ENCODE results near the gene PRDX5. TPM values are rescaled to one million over a fixed set of nuclear protein-coding genes. Genes with fewer than 3 reads are reported as not detected.
A peak's percentile ranks its signal among the peaks of the same experiment; 100 is the strongest.

The PRDX5 gene
- total RNA-seq, 2 experiments from 2014 or later: 97.4 to 106 TPM

DNA sequence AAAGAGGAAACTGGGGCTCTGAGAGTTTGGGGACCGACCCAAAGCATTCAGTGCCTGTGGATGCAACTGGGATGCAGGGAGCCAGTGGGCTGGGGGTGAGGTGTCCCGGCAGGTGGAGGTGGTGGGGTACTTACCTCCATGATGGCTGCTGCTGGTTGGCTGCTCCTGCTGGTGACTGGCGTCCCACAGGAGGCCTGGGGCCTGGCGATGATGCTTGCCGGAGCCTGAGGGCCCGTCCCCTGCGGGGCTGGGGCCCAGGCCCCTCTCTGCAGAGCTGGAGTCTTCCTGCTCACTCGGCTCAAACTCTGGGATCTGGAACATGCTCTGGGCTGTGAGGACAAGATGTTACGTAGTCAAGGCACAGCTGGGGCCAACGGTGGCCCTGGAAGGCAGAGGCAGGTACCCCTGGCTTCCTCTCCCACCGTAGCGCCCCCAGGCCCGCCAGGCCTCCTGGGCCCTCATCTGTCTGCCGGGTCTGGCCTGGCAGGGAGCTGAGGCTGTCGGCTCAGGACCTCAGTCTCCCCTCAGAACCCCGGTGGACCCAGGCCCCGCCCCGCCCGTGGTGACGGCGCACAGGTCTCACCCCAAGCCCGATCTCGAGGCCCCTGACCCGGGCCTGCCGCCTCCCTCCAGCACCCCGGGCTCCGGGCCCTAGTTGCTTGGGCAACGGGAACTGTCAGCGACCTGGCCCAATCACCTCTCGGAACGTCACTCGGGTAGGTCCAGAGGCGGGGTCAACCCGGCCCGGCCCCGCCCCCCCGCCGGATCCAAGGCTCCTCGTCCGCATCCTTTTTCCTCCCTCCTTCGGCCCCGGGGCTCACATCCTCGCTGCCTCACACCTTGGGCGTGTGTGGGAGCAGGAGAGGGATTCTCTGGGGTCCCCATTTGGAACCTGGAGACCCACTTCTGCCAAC, 33.6 kb upstream of the PRDX5 start, which contains the start of gene BAD:
Gene BAD (minus strand): TSS at position 618 of the 914 bp plus-strand sequence. CDS start 297 bp downstream, at position 321.
- Mint-ChIP-seq H3K36me3 (ENCODE audit: low read depth) (peaks cover 14% of the 10 kb centered on the region), H3K4me3 (peak within 1 kb of the TSS; percentile 82), H3K9me3 (no peaks in the 10 kb centered on the region), H3K27me3 (peaks cover 1% of the 10 kb centered on the region), H3K4me1 (peaks cover 30% of the 10 kb centered on the region), H3K27ac (peak within 1 kb of the TSS; percentile 91)
- POLR2A ChIA-PET: interaction anchor here (1.0 to 1.2 kb wide), 2 partner anchors 15 to 33 kb away, joined by 4 to 5 read pairs; partner anchors contain the start of genes PRDX5 and TRMT112
- peak; percentile 95 for DNase-seq
- CTCF ChIA-PET: interaction anchor here (0.6 to 10.4 kb wide), 14 partner anchors 8 to 80 kb away, joined by 3 to 92 read pairs (median 4); partner anchors contain the start of genes CATSPERZ, ESRRA, FERMT3 and PLCB3

DNA sequence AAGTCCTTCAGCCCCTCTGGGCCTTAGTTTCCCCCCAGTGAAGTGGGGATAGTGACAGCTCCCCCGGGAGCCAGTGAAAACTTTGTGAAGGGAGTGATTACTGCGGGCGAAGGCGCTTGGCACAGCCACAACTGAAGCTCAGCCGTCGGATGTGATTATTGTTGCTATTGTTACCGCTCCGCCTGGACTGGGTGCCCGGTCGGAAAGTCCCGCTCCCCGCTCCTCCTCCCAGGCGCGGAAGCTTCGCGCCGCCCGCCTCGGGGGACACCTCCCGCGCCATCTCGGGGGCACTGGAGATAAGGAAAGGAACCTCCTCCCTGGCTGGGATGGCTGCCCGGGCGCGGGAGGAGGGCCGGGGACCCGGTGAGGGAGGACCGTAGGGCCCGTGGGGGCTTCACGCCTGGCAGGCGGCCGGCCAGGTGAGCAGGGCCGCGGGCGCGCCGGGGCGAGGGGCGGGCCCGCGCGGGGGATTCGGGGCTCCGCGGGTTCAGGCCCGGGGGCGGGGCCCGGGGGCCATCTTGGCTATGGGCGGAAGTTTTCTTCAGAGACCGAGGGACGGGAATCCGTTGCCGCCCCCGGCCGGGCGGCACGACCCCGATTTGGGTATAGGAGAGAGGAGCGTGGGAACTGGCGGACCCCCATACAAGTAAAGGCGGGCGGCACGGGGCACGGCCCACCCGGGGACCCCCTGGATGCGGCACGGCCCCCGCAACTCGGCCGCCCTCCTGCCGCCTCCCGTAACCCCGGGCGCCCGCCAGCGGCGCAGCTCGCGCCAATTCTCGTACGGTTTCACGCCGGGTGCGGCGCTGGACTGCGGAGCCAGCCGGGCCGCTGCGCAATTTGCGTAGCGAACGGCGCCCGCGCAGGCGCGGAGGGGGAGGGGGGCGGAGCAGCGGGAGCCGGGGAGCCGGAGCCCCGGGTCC, 32.7 kb upstream of the PRDX5 start, which contains the start of gene GPR137:
Gene GPR137 (plus strand): TSS at position 887 of the 923 bp plus-strand sequence. CDS start 677 bp downstream, outside the sequence.
- peaks cover 4% of the 10 kb centered on the region for H3K27me3 Mint-ChIP-seq
- no peaks in the 10 kb centered on the region for H3K9me3 Mint-ChIP-seq
- H3K4me3 Mint-ChIP-seq: peak within 1 kb of the TSS; percentile 83
- peaks cover 14% of the 10 kb centered on the region for H3K36me3 Mint-ChIP-seq (ENCODE audit: low read depth)
- H3K4me1 Mint-ChIP-seq: peaks cover 30% of the 10 kb centered on the region
- peak within 1 kb of the TSS; percentile 91 for H3K27ac Mint-ChIP-seq
- ChIA-PET CTCF (interaction anchor here (0.7 to 10.4 kb wide), 11 partner anchors 9 to 81 kb away, joined by 3 to 92 read pairs (median 6); partner anchors contain the start of genes CATSPERZ, ESRRA and PLCB3), POLR2A (interaction anchor here (0.6 to 1.2 kb wide), 3 partner anchors 16 to 34 kb away, joined by 3 to 5 read pairs (median 4); partner anchors contain the start of genes PRDX5 and TRMT112)
- DNase-seq: peak; percentile 88

DNA sequence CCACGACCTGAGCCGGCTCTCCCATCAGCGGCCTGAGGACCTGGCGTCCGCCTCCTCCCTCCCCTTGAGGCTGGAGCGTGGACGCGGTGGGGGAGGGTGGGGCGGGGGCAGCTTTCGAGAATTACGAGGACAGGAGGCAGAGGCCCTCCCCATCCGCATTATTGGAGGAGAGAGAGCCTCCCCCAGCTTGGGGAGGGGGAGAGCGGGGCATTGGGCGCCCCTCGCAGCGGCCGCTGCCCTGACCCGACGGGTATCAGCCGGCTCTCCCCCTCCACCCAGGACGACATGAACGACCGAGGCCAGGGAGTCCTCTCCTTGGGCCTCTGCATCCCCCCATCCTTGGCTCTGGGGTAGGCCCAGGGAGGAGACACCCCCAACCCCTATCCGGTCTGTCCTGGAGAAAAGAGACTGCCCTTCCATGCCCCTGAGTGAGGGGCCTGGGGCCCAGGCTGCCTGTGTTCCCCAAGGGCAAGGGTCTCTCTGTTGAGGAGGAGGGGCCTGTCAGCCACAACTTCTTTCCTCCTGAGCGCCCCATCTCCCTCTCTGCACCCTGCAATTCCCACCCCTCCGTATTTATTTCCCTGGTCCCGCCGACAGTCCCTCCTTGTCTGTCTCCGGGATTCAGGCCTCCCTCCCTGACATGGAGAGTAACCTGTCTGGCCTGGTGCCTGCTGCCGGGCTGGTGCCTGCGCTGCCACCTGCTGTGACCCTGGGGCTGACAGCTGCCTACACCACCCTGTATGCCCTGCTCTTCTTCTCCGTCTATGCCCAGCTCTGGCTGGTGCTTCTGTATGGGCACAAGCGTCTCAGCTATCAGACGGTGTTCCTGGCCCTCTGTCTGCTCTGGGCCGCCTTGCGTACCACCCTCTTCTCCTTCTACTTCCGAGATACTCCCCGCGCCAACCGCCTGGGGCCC, 31.8 kb upstream of the PRDX5 start:
- Mint-ChIP-seq H3K9me3 (no peaks in the 10 kb centered on the region), H3K27me3 (peaks cover 13% of the 10 kb centered on the region), H3K36me3 (ENCODE audit: low read depth) (peaks cover 14% of the 10 kb centered on the region), H3K4me1 (peaks cover 34% of the 10 kb centered on the region), H3K4me3 (peak overlapping the region; percentile 83), H3K27ac (peak overlapping the region; percentile 77)
- peak; percentile 48 for DNase-seq
- CTCF ChIA-PET: interaction anchor here (0.5 to 10.4 kb wide), 6 partner anchors 12 to 1016 kb away, joined by 4 to 92 read pairs (median 8); partner anchors contain the start of genes CATSPERZ and ESRRA
- POLR2A ChIA-PET: interaction anchor here (0.6 kb wide), 1 partner anchor 35 kb away, joined by 3 read pairs; no protein-coding TSS in a partner anchor

DNA sequence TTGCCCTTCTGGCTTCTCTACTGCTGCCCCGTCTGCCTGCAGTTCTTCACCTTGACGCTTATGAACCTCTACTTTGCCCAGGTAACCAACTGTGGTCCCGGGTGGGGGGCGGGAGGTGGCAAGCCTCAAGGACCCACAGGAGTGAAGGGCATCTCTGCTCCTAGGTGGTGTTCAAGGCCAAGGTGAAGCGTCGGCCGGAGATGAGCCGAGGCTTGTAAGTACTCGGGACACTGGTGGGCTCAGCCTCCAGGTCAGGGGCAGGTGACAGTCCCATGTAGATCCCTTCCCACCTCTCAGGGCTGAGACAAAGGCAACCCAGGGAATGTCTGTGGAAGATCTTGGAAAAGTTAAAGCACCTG, 31.1 kb upstream of the PRDX5 start:
- no peaks in the 10 kb centered on the region for H3K9me3 Mint-ChIP-seq
- peak overlapping the region; percentile 83 for H3K4me3 Mint-ChIP-seq
- peaks cover 10% of the 10 kb centered on the region for H3K36me3 Mint-ChIP-seq (ENCODE audit: low read depth)
- peaks cover 30% of the 10 kb centered on the region for H3K4me1 Mint-ChIP-seq
- DNase-seq: no peak
- peaks cover 13% of the 10 kb centered on the region for H3K27me3 Mint-ChIP-seq
- CTCF ChIA-PET: interaction anchor here (0.5 to 10.4 kb wide), 6 partner anchors 8 to 1015 kb away, joined by 4 to 92 read pairs (median 6); partner anchors contain the start of genes CATSPERZ and ESRRA
- peak overlapping the region; percentile 77 for H3K27ac Mint-ChIP-seq
- POLR2A ChIA-PET: no interaction called here

DNA sequence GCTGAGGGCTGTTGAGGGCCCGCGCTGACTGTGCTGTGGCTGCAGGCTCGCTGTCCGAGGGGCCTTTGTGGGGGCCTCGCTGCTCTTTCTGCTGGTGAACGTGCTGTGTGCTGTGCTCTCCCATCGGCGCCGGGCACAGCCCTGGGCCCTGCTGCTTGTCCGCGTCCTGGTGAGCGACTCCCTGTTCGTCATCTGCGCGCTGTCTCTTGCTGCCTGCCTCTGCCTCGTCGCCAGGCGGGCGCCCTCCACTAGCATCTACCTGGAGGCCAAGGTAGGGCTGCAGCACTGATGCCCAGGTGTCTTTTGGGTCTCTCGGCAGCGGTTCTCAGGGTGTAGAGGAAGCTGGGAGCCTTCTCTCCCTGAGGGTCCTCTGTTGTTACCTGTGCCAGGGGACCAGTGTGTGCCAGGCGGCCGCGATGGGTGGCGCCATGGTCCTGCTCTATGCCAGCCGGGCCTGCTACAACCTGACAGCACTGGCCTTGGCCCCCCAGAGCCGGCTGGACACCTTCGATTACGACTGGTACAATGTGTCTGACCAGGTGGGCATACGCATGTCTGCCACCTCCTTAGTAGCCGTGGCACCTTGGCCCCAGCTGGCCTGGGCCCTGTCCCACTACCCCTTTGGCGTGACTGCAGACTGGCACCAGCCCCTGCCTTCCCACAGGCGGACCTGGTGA, 30.1 kb upstream of the PRDX5 start:
- ChIA-PET POLR2A (no interaction called here), CTCF (interaction anchor here (10.4 kb wide), 1 partner anchor 15 kb away, joined by 92 read pairs; the partner anchor contains the start of genes CATSPERZ and ESRRA)
- Mint-ChIP-seq H3K36me3 (ENCODE audit: low read depth) (peaks cover 7% of the 10 kb centered on the region), H3K27me3 (peaks cover 17% of the 10 kb centered on the region), H3K27ac (no peak overlapping the region), H3K4me1 (peaks cover 30% of the 10 kb centered on the region), H3K9me3 (no peaks in the 10 kb centered on the region), H3K4me3 (peak overlapping the region; percentile 15)
- DNase-seq: no peak

DNA sequence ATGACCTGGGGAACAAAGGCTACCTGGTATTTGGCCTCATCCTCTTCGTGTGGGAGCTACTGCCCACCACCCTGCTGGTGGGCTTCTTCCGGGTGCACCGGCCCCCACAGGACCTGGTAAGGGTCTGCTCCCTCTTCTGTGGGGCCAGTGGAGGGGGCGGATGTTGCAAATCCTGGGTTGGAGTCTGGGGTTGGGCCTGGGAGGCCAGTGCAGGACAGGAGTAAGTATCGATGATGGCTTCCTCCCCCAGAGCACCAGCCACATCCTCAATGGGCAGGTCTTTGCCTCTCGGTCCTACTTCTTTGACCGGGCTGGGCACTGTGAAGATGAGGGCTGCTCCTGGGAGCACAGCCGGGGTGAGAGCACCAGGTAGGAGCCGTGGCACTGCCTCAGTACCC, 29.6 kb upstream of the PRDX5 start:
- peaks cover 22% of the 10 kb centered on the region for H3K27me3 Mint-ChIP-seq
- H3K4me3 Mint-ChIP-seq: no peak overlapping the region
- peaks cover 4% of the 10 kb centered on the region for H3K36me3 Mint-ChIP-seq (ENCODE audit: low read depth)
- ChIA-PET POLR2A (no interaction called here), CTCF (interaction anchor here (10.4 kb wide), 1 partner anchor 15 kb away, joined by 92 read pairs; the partner anchor contains the start of genes CATSPERZ and ESRRA)
- no peak overlapping the region for H3K27ac Mint-ChIP-seq
- no peaks in the 10 kb centered on the region for H3K9me3 Mint-ChIP-seq
- H3K4me1 Mint-ChIP-seq: peaks cover 26% of the 10 kb centered on the region
- DNase-seq: no peak

DNA sequence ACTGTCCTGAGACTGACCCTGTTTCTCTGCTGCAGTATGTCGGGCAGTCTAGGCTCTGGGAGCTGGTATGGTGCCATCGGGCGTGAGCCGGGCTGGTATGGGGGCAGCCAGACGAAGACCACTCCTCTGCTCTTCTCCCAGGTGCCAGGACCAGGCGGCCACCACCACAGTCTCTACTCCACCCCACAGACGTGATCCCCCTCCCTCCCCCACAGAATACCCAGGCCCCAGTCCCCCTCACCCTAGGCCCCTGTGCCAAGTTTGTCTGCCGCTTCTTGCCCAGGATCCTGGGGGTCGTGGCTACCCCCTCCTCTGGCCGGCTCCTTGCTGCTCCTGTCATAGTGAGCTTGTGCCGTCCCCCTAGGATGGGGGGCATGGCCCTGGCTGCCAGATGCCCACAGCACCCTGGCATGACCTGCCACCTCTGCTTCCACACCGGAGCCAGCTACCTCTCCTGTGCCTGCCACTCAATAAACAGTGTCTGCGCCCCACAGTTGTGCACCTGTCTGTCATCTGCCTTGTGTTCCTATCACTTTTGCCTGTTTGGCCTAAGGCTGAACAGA, 28.8 kb upstream of the PRDX5 start:
- Mint-ChIP-seq H3K27me3 (peaks cover 30% of the 10 kb centered on the region), H3K27ac (no peak overlapping the region), H3K4me1 (peaks cover 24% of the 10 kb centered on the region), H3K36me3 (ENCODE audit: low read depth) (peaks cover 4% of the 10 kb centered on the region), H3K9me3 (no peaks in the 10 kb centered on the region), H3K4me3 (no peak overlapping the region)
- ChIA-PET CTCF (interaction anchor here (0.8 to 5.1 kb wide), 3 partner anchors 10 to 14 kb away, joined by 3 to 50 read pairs (median 3); partner anchors contain the start of gene ESRRA), POLR2A (no interaction called here)
- no peak for DNase-seq

DNA sequence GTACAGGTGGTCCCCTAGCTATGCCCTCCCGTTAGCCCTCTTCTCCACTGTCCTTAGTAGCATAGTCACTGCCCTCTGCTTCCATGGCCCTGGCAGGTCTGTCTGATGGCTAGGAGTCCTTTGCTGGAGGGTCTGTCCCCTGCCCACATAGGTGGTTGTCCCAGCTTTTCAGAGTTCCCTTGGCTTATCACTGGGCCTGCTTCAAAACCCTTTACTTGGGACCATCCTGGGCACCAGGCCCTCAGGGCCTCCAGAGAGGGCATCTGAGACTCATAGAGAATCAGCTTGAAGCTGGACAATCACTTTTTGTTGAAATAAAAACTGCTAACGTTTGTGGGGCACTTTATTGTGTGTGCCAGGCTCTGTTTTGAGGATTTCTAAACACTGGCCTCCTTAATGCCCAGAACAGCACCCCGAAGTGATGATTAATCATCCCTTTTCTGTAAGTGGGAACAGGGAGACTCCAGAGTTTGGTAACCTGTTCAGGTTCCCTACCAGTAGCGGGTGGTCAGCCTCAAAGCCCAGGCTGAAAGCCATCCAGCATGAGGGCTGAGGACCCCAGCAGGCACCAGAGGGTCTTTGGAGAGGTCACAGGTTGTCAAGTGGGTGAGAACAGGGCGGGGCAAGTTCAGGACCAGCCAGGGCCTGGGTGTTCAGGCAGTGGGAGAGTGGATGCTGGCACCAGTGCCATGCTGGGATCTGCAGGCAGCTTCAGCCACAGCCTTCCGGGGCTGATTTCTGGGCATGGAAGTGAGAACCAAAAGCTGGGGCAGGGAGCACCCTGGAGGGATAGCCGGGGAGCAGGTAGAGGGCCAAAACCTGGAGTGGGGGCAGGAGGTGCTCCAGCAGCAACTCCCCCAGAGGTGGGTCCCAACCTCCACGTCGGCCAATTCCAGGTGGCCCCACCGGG, 27.3 kb upstream of the PRDX5 start:
- H3K27ac Mint-ChIP-seq: no peak overlapping the region
- ChIA-PET CTCF (interaction anchor here (1.1 to 5.1 kb wide), 3 partner anchors 12 to 84 kb away, joined by 3 to 50 read pairs (median 5); partner anchors contain the start of genes ESRRA and FERMT3), POLR2A (no interaction called here)
- peak overlapping the region; percentile 26 for H3K4me3 Mint-ChIP-seq
- H3K4me1 Mint-ChIP-seq: peaks cover 22% of the 10 kb centered on the region
- no peak for DNase-seq
- H3K9me3 Mint-ChIP-seq: no peaks in the 10 kb centered on the region
- H3K27me3 Mint-ChIP-seq: peaks cover 43% of the 10 kb centered on the region
- H3K36me3 Mint-ChIP-seq (ENCODE audit: low read depth): peaks cover 4% of the 10 kb centered on the region

DNA sequence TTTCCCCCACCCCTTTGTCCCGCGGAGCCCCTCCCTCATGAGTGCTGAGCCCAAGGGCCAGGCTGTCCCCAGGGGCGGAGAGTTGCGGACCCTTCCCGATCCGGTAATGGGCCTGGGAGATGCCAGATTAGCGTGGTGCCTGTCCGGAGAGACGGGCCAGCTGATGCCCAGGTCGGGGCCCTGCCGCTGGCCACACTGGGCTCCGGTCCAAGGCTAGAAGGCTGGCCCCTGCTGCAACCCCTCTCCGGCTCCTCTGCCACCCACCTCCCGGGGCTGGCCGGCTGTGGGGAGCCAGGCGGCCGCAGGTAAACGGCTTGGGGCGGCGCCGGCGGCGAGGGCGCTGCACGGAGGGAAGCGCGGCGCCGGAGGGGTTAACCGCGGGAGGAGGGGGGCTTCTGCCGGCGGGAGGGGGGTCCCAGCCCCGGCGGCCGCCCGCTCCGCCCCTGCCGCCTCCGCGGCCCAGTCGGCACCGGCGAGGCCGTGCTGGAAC, 26.6 kb upstream of the PRDX5 start, which contains the start of gene KCNK4:
Gene KCNK4 (plus strand): TSS at position 41 of the 490 bp plus-strand sequence. CDS start 1,717 bp downstream, outside the sequence.
- CTCF ChIA-PET: interaction anchor here (5.1 kb wide), 1 partner anchor 12 kb away, joined by 50 read pairs; the partner anchor contains the start of gene ESRRA
- POLR2A ChIA-PET: no interaction called here
- Mint-ChIP-seq H3K36me3 (ENCODE audit: low read depth) (peaks cover 4% of the 10 kb centered on the region), H3K4me1 (peaks cover 19% of the 10 kb centered on the region), H3K4me3 (peak within 1 kb of the TSS; percentile 26), H3K27me3 (peaks cover 50% of the 10 kb centered on the region), H3K9me3 (no peaks in the 10 kb centered on the region), H3K27ac (no peak within 1 kb of the TSS)
- no peak for DNase-seq
